ENCODE results near the gene RIOK3.
A peak's percentile ranks its signal among the peaks of the same experiment; 100 is the strongest.

RIOK3 gene

GRCh38 chr18:23523429-23524212, 70.5 kb downstream of the RIOK3 start:
- no peak for TF ChIP-seq CTCF (IDR thresholded peaks at IDR 0.05; ENCODE audit: extremely low read depth, missing control alignments)
- peak; percentile 52 for DNase-seq (ENCODE audit: low spot score)

GRCh38 chr18:23524213-23524707, 71.2 kb downstream of the RIOK3 start:
- no peak for DNase-seq (ENCODE audit: low spot score)
- TF ChIP-seq CTCF (IDR thresholded peaks at IDR 0.05; ENCODE audit: extremely low read depth, missing control alignments), result no peak

GRCh38 chr18:23526501-23527063, 73.5 kb downstream of the RIOK3 start:
- DNase-seq (ENCODE audit: low spot score), result no peak
- no peak for TF ChIP-seq CTCF (IDR thresholded peaks at IDR 0.05; ENCODE audit: extremely low read depth, missing control alignments)

- DNase-seq (ENCODE audit: low spot score), result no peak
- TF ChIP-seq CTCF (IDR thresholded peaks at IDR 0.05; ENCODE audit: extremely low read depth, missing control alignments), result no peak
Measured at GRCh38 chr18:23528580-23529472, 75.7 kb downstream of the RIOK3 start.

- no peak for TF ChIP-seq CTCF (IDR thresholded peaks at IDR 0.05; ENCODE audit: extremely low read depth, missing control alignments)
- DNase-seq (ENCODE audit: low spot score), result no peak
Measured at GRCh38 chr18:23529604-23530003, 76.5 kb downstream of the RIOK3 start.

GRCh38 chr18:23530195-23530594, 77.1 kb downstream of the RIOK3 start:
- no peak for TF ChIP-seq CTCF (IDR thresholded peaks at IDR 0.05; ENCODE audit: extremely low read depth, missing control alignments)
- no peak for DNase-seq (ENCODE audit: low spot score)
